Activated T-cell treated with anti-CD3 and anti-CD28 coated beads, Interleukin-2, amount 50 U/mL, for 48 hours (primary cell): ENCODE measurements around the gene MEGF11.
"Not testable (repeated sequence)": the region's sequence is repeated elsewhere in the genome, so short reads cannot be mapped to it uniquely, and the experiment has no call there.

Experiments used
- DNase-seq, 2 experiments: peaks; one replicate each; pipeline ENCODE4 v3.0.0-alpha.2; 2020

The MEGF11 gene

DNA sequence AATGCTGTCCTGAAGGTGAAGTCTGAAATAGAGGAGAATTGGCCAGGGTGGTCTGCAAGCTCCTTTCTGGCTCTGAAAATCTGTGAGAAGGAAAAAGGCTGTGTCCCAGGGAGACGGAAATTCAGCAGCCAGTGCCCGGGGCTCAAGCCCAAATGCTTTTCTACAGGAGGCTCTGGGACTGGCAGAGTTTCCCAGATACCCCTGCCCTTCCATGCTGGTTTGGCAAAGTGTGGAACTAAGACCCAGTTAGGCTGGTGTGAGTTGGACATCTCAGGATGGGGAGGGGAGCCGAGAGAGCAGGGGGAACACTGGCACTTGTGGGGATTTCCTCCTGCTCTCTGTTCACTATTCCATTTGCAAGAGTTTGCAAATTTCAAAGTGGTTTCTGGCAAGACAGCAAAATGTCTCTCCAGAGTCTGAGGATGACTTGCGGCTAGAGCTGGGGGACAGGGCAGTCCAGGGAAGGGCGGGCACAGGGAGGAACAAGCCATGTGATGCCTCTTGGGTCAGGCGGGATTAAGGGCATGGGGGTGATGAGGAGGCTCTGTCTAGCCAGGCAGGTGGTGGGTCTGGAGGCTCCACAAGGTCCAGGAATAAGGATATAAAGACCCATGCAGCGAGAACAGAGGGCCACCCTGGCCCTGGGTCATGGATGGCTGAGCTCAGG lies 231.9 kb downstream of the MEGF11 start:
- DNase-seq = no peak

DNA sequence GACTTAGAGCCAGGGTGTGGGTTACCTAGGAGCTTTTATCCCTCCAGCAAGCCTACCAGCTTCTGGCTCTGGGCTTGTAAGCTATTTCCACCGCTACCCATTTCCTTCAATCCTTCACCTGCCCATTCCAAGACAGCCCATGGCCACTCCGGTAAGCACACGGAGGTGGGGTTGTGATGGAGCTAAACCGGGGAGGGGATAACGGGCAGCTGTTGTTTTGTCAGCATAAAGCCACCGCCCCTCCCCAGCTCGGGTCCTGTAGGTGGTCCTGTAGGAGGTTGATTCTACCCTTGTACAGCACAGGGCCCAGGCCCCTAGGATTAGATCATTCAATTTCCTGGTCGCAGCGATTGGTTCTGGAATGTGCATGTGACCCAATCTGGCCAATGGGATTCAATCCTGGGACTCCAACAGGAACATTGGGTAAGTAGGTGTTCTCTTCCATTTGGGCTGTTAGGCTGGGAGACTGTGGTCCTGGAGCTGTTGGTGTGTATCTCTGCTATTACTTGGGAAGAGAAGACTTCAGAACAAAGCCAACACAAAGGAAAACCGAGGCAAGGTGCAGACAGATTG lies 233.6 kb downstream of the MEGF11 start:
- DNase-seq = no peak

DNA sequence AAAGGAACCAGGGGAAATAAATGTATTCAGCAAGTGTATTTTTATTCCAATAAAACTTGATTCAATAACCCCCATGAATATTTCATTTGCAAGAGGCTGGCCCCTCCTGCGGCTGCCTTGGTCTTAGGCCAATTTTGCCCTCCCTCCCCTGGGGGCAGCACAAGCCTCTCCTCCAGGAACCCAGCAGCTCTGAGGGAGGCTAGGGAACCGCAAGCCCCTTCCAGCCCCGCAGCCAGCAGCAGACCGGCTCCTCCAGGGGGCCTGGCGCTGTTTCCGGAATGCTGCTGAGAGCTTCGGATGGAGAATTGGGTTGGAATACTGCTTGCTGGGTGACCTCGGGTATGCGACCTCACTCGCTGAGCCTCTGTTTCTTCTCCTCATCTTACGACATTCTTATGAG lies 234.2 kb downstream of the MEGF11 start:
- no peak for DNase-seq

DNA sequence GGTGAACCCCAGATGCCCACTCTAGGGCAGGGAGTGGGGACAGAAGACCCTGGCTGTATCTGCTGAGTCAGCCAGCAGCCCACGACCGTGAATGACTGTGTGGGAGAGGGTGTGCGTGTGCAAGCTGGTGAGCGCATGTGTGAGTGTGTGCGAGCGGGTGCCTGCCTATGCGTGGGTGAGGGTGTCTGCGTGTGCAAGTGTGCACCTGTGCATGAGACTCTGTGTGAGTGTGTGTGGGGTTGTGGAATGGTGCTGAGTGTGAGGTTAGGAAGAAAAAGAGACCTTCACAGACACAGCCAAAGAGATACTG lies 235.1 kb downstream of the MEGF11 start:
- no peak for DNase-seq

DNA sequence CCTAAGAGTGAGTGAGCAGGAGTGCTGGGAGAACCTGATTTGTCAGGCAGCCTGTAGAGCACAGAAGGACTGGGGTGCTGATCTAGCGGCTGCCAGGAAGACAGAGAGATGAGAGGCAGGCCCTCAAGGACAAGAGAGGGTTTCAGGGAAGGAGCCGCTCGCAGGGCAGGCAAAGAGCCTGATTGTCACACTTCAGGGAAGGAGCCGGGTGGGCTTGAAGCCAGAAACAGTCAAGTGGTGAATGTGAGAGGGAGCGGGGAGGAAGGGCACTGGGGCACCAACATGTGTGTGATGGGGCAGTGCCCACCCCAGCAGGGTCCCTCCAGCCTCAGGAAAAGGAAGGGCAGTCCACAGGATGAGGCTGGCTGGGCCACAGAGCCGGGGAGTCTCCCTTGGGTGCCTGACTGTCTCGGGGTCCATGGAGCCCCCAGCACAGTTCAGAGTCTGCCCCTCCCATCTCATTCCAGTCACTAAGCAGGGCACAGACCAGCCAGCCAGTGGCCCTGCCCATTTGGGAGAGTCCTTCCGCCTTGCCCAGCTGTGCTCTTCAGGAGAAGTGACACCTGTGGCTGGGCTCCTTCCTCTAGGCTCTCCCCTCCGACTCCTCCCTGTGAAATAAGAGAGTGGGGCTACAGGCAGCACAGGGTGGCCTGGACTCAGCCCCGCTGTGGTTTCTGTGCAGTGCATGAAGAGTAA lies 235.6 kb downstream of the MEGF11 start:
- no peak for DNase-seq

DNA sequence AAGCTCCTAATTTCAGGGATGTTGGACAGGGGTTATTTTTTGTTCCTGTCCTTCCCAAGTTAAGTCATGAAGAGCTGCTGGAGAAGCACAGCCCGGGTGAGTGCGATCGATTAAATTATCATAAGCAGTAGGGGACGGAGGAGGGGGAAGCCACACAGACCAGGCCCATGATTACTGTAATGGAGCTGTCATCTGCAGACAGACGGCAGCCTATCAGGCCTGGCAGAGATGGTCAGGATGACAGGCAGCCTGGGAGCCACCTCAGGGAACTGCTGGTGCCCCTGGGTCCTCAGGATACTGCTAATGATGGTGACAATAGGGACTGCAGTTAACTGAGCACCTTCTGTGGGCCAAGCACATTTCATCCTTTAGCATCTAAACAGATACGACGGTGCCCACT lies 236.6 kb downstream of the MEGF11 start:
- DNase-seq = no peak

DNA sequence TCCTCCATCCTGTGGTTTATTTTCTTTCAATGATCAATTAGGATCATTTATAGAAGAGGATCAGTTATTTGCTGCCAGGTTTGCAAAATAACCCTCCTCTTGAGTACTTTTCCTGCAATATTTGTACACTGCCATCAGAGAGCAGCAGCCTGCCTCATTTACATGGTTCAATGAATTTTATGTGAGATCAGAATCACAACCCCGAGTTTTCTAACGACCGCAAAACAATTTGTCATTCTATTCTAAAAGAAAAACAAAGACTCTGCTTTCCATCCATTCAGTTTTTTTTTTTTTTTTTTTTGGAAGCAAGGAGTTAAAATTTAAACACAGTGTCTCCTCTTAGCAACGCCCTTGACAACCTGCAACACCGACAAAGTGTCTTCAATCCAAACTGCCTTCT lies 237.4 kb downstream of the MEGF11 start:
- DNase-seq = no peak

DNA sequence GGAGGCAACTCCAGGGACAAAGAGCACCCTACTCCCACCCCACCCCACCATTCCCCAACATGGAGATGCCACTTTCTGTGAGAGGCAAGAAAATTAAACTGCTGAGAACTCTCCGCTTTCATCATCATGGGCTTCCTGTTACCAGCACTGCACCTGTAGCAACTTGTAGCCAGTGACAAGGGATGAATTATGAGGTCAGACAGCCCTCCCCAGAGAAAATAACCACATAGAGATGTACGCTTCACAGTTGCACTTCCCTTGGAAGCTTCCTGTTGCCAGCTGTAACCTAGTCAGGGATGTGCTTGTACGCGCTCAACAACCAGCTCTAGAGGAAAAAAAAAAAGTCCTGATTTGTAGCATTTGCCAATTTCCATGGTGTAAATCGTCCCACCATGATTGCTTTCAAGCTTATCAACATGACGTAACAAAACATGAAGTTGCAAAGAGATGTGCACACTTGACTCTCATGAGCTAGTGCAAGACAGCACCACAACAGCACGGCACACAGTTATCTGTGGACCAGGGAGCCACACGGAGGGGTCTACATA lies 238.8 kb downstream of the MEGF11 start:
- no peak for DNase-seq

DNA sequence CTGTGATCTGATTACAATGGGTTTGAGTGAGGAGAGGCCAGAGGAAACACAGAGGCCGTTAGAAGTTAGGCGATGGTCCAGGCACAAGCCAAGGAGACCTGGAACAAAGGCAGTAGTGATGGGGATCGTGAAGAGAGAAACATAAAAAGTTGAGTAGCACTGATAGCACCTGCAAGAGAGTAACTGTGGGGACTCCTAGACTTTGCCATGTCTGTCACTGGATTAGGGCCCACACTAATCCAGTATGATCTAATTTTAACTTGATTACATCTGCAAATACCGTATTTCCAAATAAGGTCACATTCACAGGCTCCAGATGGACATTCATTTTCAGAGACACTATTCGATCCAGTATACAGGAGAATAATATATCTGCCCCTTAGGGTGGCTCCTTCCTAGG lies 239.5 kb downstream of the MEGF11 start:
- DNase-seq = no peak

DNA sequence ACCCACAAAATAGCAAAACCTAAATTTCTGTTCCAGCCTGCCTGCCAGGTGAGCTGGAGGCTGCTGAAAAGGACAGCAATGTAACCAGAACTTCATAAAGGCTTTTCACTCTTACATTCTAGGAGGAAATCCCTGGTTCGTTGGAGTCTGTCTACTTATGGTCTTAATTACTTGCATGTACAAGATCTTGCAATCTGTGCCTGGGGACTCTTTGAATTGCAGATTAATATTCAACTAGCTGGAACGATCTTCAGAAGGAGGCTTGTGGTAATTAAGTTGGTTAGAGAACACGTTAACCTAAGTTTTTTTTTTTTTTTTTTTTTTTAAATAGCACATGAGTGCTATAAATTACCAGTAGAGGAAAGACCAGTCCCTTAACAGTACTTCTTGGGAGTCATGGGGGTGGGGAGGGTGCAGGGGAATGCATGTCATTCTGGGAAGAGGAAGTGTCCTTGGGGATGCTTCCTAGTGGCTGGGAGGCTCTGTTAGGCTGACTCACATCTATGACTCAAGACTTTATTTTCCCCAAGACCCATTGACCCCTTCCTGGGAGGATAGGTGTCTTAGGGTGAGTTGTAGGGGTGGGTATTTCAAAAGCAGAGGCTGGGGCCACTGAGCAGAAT lies 244.5 kb downstream of the MEGF11 start:
- no peak for DNase-seq

DNA sequence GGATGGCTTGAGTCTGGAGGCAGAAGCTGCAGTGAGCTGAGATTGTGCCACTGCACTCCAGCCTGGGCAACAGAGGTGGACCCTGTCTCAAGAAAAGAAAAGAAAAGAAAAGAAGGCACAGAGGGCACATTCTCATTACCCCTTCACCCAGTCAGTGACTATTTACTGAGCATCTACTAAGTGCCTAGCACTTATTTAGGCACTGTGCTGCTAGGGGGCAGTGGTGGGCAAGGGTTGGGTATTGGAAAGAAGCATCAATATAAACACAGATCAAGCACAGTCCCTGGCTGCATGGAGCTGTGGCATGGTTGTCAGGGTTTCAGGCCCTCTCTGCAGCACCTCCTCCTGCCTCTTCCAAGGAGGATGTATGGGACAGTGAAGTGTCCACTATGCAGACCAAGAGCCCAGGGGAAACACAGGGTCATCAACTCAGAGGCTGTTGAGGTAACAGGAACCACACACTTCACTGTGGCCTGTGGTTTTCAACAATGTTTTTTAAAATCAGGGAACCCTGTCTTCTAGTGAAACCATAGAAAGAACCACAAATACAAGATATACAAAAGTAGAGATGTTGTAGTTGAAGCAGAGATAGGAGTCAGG lies 245.8 kb downstream of the MEGF11 start:
- peak; percentile 25 to 31 for DNase-seq

DNA sequence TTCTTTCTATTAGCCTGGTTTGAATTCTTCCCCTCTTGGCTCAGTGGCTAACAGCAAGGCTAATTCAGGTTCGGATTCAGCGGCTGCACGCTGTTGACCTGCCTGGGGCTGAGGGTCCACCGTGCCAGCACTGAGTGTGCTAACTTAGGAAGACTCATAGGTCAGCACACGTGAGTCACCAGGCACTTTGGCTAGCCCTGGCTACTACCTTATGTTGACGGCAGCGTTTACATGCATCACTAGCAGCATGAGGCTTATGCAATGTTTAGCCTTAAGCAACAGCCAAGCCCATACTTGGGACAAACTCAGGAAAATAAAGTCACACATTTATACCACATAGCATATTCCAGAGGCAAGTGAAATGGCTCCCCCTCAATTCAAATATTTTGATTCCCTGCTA lies 246.6 kb downstream of the MEGF11 start:
- DNase-seq = no peak

DNA sequence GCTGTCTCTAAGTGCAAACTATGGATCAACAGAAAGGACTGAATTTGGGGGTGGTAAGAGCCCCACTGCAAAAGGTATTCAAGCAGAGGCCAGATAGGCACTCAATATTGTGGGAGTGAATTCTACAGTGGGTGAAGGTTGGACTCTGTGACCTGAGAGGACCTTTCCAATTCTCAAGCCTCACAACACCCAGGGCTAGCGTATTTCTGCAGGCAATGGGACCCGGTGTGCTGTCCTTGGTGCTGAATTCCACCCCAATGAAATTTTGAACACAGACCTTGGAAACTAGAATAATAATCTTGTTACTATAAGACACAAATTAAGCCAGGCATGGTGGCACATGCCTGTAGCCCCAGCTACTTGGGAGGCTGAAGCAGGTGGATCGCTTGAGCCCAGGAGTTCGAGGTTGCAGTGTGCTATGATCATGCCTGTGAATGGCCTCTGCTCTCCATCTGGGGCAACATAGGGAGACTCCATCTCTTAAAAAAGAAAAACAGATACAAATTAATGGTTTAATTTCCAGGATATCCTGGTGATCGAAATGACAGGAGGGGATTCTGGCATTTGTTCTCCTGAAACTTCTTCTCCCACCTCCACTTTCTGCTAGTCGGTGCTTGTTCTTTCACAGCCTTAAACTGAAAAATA lies 248.8 kb downstream of the MEGF11 start:
- DNase-seq = no peak

DNA sequence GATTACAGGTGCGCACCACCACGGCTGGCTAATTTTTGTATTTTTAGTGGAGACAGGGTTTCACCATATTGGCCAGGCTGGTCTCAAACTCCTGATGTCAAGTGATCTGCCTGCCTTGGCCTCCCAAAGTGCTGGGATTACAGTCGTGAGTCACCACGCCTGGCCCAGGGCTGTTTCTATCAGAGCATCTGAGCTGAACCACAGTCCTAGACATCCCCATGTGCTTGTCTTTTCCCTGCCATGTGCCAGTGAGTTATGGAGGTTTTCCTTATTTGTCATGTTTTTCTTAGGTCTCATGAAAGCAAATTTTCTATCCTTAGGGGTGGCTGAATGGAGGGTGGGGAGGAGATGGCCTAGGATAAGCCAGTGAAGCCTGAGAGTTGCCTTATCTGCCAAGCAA lies 250.4 kb downstream of the MEGF11 start:
- DNase-seq = not testable (repeated sequence)

DNA sequence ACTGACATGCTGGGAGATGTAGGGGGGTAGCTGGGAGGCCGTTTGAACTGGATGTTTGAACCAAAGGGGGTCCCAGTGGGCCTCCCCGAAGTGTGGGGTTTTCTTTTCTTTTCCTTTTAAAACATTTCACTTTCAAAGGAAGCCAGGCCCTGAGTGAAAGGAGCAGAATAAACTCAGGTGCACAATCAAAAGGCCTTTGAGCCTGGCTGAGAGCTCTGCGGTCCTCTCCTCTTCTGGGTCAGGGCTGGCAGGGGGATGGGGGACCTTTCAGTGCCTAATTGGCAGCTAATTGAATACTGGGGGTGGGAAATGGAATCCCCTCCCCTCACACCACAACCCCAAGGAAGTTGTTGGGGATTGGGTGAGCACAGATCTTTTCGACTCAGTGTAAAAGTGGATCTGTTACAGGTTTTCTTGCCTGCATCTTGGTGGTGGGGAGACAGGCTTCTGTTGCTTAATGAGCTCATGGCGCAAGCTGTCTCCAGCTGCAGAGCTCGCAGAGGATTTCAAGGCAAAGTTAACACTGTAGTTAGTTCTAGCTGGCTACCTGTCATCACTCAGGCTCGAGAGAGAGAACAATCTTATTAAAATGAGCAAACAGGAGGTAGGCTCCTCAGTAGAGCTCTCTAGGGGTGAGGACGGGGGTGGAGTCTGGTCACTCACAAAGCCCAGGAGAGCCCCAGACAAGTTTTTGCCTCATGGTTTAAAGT lies 251.7 kb downstream of the MEGF11 start:
- DNase-seq = no peak

DNA sequence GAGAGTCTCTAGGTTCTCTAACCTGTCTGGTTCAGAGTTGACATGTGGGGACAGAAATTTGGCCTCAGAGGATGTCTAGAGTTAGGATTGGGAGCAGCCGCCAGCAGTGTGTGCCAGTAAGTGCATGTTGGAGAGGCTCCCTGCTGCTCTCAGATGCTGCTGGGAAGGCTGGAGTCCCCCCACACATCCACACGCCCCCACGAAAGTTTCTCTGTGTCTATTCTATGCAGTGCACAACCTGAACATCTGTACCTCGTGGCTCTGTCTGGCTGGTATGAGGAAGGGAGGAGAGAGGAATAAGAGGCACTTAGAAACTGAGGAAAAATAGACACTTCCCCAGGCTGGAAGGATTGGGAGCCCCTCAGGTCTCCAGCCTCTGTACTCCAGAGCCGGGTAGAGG lies 252.5 kb downstream of the MEGF11 start:
- no peak for DNase-seq

DNA sequence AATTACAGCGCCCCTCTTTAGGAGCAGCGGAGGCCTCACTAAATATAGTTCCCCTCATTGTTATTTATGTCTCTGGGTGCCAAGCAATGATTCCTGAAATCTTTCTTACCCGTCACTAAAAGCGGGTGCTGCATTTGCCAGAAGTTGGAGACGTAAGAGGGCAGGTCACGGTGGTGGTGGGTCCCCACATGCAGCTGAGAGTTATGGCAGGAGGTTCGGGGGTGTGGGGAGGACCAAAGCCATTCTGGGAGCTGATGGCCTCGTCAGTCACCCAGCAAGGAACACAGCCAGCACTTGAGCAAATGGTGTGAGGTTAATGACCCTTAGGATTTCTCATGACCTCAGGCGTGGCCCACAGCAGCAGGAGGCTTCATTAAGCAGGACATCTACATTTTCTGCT lies 255.1 kb downstream of the MEGF11 start:
- DNase-seq = no peak

DNA sequence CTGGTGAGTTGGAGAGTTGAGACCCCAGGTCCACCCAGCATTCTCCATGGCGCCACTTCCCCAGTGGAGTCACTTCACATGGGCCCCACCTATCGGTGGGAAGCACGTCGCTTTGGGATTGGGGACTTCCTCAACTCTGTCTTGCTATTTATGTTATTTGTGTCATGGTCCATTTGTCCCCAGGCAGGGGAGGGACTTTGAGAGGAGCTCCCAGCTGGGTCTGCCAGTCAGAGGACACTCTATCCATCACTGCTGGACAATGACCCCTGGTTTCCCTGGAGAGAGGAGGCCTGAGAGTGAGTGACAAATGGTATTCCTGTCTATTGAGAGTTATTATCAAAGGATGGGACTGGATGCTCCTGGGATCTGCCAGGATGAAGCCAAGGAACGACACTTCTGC lies 256.6 kb downstream of the MEGF11 start:
- no peak for DNase-seq

DNA sequence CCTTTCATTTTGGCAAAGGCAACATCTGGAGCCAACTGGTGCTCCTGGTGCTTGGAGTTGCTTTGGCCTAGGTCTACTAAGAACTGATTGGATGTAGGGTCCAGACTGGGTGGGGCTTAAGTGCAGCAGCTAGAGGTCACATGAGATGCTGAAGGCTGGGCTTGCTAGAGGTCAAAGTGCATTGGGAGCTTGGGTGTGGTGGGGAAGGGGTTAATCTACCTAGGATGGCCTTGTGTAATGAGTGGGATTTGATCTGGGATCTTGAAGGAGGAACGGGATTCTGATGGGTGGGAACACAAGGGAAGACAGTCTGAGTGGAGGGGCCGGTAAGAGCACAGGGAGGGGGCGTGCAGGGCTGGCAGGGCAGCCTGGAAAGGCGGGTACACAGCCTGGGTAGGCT lies 258.7 kb downstream of the MEGF11 start:
- no peak for DNase-seq

DNA sequence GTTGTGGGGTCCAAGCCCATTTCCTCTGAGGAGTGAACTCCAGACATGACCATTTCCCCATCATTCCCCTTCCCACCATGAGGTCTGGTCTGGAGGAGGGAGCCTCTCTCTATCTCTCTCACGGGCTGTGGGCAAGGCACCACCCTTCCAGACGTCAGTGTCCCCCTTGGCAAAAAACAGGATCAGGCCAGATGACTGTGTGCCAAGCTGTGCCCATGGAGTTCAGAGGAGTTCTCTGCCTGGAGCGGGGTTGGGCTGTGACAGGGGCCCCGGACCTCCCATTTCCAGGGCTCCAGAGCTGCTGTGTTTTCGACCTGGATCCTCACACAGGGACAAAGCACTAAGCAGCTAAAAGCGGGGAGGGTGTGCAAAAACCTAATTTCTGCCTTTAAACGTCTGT lies 259.8 kb downstream of the MEGF11 start:
- no peak for DNase-seq

DNA sequence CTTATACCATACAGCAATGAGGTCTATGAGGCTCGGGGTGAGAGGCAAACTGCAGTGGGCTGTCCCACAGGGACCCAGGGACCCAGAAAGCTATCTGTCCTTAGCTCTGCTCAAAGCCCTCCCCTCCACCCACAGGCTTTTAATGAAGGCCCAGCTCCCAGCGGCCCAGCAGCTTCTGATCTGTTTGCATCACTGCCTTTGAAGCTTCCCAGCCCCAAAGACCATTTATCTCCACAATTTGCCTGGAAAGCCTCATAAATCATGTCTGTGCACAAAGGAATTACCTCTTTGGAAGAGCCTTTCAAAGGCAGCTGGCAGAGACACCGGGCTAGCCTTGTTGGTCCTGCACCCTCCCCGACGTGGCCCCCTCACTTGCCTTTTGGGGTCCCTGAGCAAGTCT lies 260.3 kb downstream of the MEGF11 start:
- no peak for DNase-seq

DNA sequence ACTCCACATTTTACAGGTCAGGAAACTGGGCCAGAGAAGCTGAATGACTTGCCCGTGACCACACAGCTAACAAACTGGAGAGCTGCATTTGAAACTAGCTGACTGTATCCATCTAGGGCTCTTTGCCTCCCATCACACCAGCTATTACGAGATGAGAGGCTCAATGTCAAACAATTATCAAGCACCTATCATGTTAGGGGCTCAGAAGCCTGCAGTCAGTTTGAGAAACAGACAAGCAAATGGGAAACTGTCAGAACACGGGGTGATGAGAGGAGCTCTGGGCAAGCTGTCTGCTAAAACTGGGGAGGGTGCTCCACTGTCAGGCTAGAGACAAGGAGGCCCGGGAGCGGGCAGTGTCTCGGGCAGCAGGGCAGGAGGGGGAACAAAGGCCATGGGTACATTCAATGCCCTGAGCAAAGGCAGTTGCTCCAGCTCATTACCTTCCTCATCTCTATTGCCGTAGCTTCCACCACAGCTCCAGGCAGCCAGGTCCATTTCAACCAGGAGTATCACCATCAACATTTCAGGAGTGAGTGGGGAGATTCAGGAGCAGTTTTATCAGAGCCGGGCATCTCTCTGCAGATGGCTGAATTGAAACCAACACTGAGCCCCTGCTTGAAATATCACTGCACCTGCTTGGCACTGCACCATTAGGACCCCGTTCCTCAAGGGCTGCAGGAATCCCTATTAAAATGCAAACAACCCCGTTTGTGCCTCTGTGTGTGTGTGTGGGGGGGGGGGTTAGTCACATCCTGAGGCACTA lies 261.6 kb downstream of the MEGF11 start:
- no peak for DNase-seq
